ENCODE measurements around the gene MYO18A.

The MYO18A gene

GRCh38 chr17:29108823-29109476 is 71.2 kb downstream of the MYO18A start:
- Histone ChIP-seq H3K36me3 (ENCODE audit: control insufficient read depth, insufficient read depth, low read length) (peaks cover 91% of the 10 kb centered on the region), H3K27ac (ENCODE audit: insufficient read depth, low read length, poor library complexity, severe bottlenecking) (no peak overlapping the region), H3K9me3 (ENCODE audit: control insufficient read depth, low read length) (no peaks in the 10 kb centered on the region), H3K4me1 (ENCODE audit: control insufficient read depth, insufficient read depth, low read length, poor library complexity, severe bottlenecking) (no peaks in the 10 kb centered on the region), H3K27me3 (replicated peaks; ENCODE audit: control insufficient read depth, insufficient read depth, low read length, poor library complexity, severe bottlenecking) (no peaks in the 10 kb centered on the region), H3K4me3 (ENCODE audit: insufficient read depth, low read depth, low read length, poor library complexity, severe bottlenecking) (no peak overlapping the region)
- no peak for DNase-seq

GRCh38 chr17:29107933-29108822 is 72.0 kb downstream of the MYO18A start:
- Histone ChIP-seq H3K9me3 (ENCODE audit: control insufficient read depth, low read length) (no peaks in the 10 kb centered on the region), H3K27me3 (replicated peaks; ENCODE audit: control insufficient read depth, insufficient read depth, low read length, poor library complexity, severe bottlenecking) (no peaks in the 10 kb centered on the region), H3K4me1 (ENCODE audit: control insufficient read depth, insufficient read depth, low read length, poor library complexity, severe bottlenecking) (no peaks in the 10 kb centered on the region), H3K4me3 (ENCODE audit: insufficient read depth, low read depth, low read length, poor library complexity, severe bottlenecking) (no peak overlapping the region), H3K36me3 (ENCODE audit: control insufficient read depth, insufficient read depth, low read length) (peaks cover 91% of the 10 kb centered on the region), H3K27ac (ENCODE audit: insufficient read depth, low read length, poor library complexity, severe bottlenecking) (no peak overlapping the region)
- DNase-seq = no peak

- H3K4me1 ChIP-seq (ENCODE audit: control insufficient read depth, insufficient read depth, low read length, poor library complexity, severe bottlenecking) = no peaks in the 10 kb centered on the region
- H3K36me3 ChIP-seq (ENCODE audit: control insufficient read depth, insufficient read depth, low read length) = peaks cover 89% of the 10 kb centered on the region
- no peak for DNase-seq
- H3K27me3 ChIP-seq (replicated peaks; ENCODE audit: control insufficient read depth, insufficient read depth, low read length, poor library complexity, severe bottlenecking) = no peaks in the 10 kb centered on the region
- no peak overlapping the region for H3K27ac ChIP-seq (ENCODE audit: insufficient read depth, low read length, poor library complexity, severe bottlenecking)
- H3K4me3 ChIP-seq (ENCODE audit: insufficient read depth, low read depth, low read length, poor library complexity, severe bottlenecking) = no peak overlapping the region
- no peaks in the 10 kb centered on the region for H3K9me3 ChIP-seq (ENCODE audit: control insufficient read depth, low read length)
Observed at GRCh38 chr17:29107084-29107483, 73.1 kb downstream of the MYO18A start.

GRCh38 chr17:29103341-29103740 is 76.9 kb downstream of the MYO18A start:
- no peaks in the 10 kb centered on the region for H3K4me1 ChIP-seq (ENCODE audit: control insufficient read depth, insufficient read depth, low read length, poor library complexity, severe bottlenecking)
- no peaks in the 10 kb centered on the region for H3K27me3 ChIP-seq (replicated peaks; ENCODE audit: control insufficient read depth, insufficient read depth, low read length, poor library complexity, severe bottlenecking)
- DNase-seq = no peak
- H3K36me3 ChIP-seq (ENCODE audit: control insufficient read depth, insufficient read depth, low read length) = peaks cover 83% of the 10 kb centered on the region
- H3K9me3 ChIP-seq (ENCODE audit: control insufficient read depth, low read length) = no peaks in the 10 kb centered on the region
- no peak overlapping the region for H3K4me3 ChIP-seq (ENCODE audit: insufficient read depth, low read depth, low read length, poor library complexity, severe bottlenecking)
- H3K27ac ChIP-seq (ENCODE audit: insufficient read depth, low read length, poor library complexity, severe bottlenecking) = no peak overlapping the region

- no peaks in the 10 kb centered on the region for H3K9me3 ChIP-seq (ENCODE audit: control insufficient read depth, low read length)
- no peaks in the 10 kb centered on the region for H3K27me3 ChIP-seq (replicated peaks; ENCODE audit: control insufficient read depth, insufficient read depth, low read length, poor library complexity, severe bottlenecking)
- no peak overlapping the region for H3K27ac ChIP-seq (ENCODE audit: insufficient read depth, low read length, poor library complexity, severe bottlenecking)
- no peak overlapping the region for H3K4me3 ChIP-seq (ENCODE audit: insufficient read depth, low read depth, low read length, poor library complexity, severe bottlenecking)
- H3K4me1 ChIP-seq (ENCODE audit: control insufficient read depth, insufficient read depth, low read length, poor library complexity, severe bottlenecking) = no peaks in the 10 kb centered on the region
- H3K36me3 ChIP-seq (ENCODE audit: control insufficient read depth, insufficient read depth, low read length) = peaks cover 83% of the 10 kb centered on the region
- DNase-seq = no peak
Observed at GRCh38 chr17:29102741-29103181, 77.4 kb downstream of the MYO18A start.

GRCh38 chr17:29102046-29102445 is 78.2 kb downstream of the MYO18A start:
- Histone ChIP-seq H3K4me3 (ENCODE audit: insufficient read depth, low read depth, low read length, poor library complexity, severe bottlenecking) (no peak overlapping the region), H3K9me3 (ENCODE audit: control insufficient read depth, low read length) (no peaks in the 10 kb centered on the region), H3K27ac (ENCODE audit: insufficient read depth, low read length, poor library complexity, severe bottlenecking) (no peak overlapping the region), H3K4me1 (ENCODE audit: control insufficient read depth, insufficient read depth, low read length, poor library complexity, severe bottlenecking) (no peaks in the 10 kb centered on the region), H3K27me3 (replicated peaks; ENCODE audit: control insufficient read depth, insufficient read depth, low read length, poor library complexity, severe bottlenecking) (no peaks in the 10 kb centered on the region), H3K36me3 (ENCODE audit: control insufficient read depth, insufficient read depth, low read length) (peaks cover 86% of the 10 kb centered on the region)
- DNase-seq = no peak

- H3K9me3 ChIP-seq (ENCODE audit: control insufficient read depth, low read length) = no peaks in the 10 kb centered on the region
- peaks cover 86% of the 10 kb centered on the region for H3K36me3 ChIP-seq (ENCODE audit: control insufficient read depth, insufficient read depth, low read length)
- H3K27me3 ChIP-seq (replicated peaks; ENCODE audit: control insufficient read depth, insufficient read depth, low read length, poor library complexity, severe bottlenecking) = no peaks in the 10 kb centered on the region
- H3K4me1 ChIP-seq (ENCODE audit: control insufficient read depth, insufficient read depth, low read length, poor library complexity, severe bottlenecking) = no peaks in the 10 kb centered on the region
- H3K27ac ChIP-seq (ENCODE audit: insufficient read depth, low read length, poor library complexity, severe bottlenecking) = no peak overlapping the region
- no peak for DNase-seq
- H3K4me3 ChIP-seq (ENCODE audit: insufficient read depth, low read depth, low read length, poor library complexity, severe bottlenecking) = no peak overlapping the region
Observed at GRCh38 chr17:29100296-29100695, 79.9 kb downstream of the MYO18A start.

- Histone ChIP-seq H3K4me1 (ENCODE audit: control insufficient read depth, insufficient read depth, low read length, poor library complexity, severe bottlenecking) (no peaks in the 10 kb centered on the region), H3K27me3 (replicated peaks; ENCODE audit: control insufficient read depth, insufficient read depth, low read length, poor library complexity, severe bottlenecking) (no peaks in the 10 kb centered on the region), H3K36me3 (ENCODE audit: control insufficient read depth, insufficient read depth, low read length) (peaks cover 91% of the 10 kb centered on the region), H3K27ac (ENCODE audit: insufficient read depth, low read length, poor library complexity, severe bottlenecking) (no peak overlapping the region), H3K4me3 (ENCODE audit: insufficient read depth, low read depth, low read length, poor library complexity, severe bottlenecking) (no peak overlapping the region), H3K9me3 (ENCODE audit: control insufficient read depth, low read length) (no peaks in the 10 kb centered on the region)
- DNase-seq = no peak
Observed at GRCh38 chr17:29099527-29099926, 80.7 kb downstream of the MYO18A start.

GRCh38 chr17:29096094-29096493 is 84.1 kb downstream of the MYO18A start:
- peaks cover 95% of the 10 kb centered on the region for H3K36me3 ChIP-seq (ENCODE audit: control insufficient read depth, insufficient read depth, low read length)
- no peak overlapping the region for H3K27ac ChIP-seq (ENCODE audit: insufficient read depth, low read length, poor library complexity, severe bottlenecking)
- H3K27me3 ChIP-seq (replicated peaks; ENCODE audit: control insufficient read depth, insufficient read depth, low read length, poor library complexity, severe bottlenecking) = no peaks in the 10 kb centered on the region
- H3K9me3 ChIP-seq (ENCODE audit: control insufficient read depth, low read length) = no peaks in the 10 kb centered on the region
- no peak overlapping the region for H3K4me3 ChIP-seq (ENCODE audit: insufficient read depth, low read depth, low read length, poor library complexity, severe bottlenecking)
- H3K4me1 ChIP-seq (ENCODE audit: control insufficient read depth, insufficient read depth, low read length, poor library complexity, severe bottlenecking) = no peaks in the 10 kb centered on the region
- DNase-seq = no peak

GRCh38 chr17:29095439-29095838 is 84.8 kb downstream of the MYO18A start:
- H3K27me3 ChIP-seq (replicated peaks; ENCODE audit: control insufficient read depth, insufficient read depth, low read length, poor library complexity, severe bottlenecking) = no peaks in the 10 kb centered on the region
- H3K36me3 ChIP-seq (ENCODE audit: control insufficient read depth, insufficient read depth, low read length) = peaks cover 98% of the 10 kb centered on the region
- H3K27ac ChIP-seq (ENCODE audit: insufficient read depth, low read length, poor library complexity, severe bottlenecking) = no peak overlapping the region
- H3K4me3 ChIP-seq (ENCODE audit: insufficient read depth, low read depth, low read length, poor library complexity, severe bottlenecking) = no peak overlapping the region
- no peaks in the 10 kb centered on the region for H3K4me1 ChIP-seq (ENCODE audit: control insufficient read depth, insufficient read depth, low read length, poor library complexity, severe bottlenecking)
- H3K9me3 ChIP-seq (ENCODE audit: control insufficient read depth, low read length) = no peaks in the 10 kb centered on the region
- DNase-seq = no peak
